ENCODE data around the gene INHBB. TPM values are rescaled to one million over a fixed set of nuclear protein-coding genes. Genes with fewer than 3 reads are reported as not detected.

The INHBB gene
- total RNA-seq, 1 donor from 2014 or later: 0.34 TPM

DNA sequence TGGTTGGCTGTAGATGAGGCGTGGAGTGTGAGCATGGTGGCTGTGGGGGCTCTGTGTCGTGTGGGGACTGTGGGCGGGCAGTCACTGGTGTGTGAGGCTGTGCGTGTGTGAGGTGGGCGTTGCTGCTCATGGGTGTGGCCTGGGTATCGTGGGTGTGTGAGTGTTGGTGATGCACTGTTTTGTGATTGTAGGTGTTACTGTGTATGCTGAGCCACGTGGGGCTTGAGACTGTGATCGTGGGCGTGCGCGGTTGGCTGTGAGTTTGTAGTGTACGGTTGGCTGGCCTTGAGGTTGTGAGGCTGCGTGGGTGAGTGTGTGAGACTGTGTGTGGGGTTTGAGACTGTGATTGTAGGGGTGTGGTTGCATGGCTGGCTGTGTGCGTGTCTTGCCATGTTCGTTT, 8.5 kb downstream of the INHBB start:
- no peak for DNase-seq
- H3K4me3 Mint-ChIP-seq (ENCODE audit: unreplicated experiment): no peak overlapping the region
- peaks cover 7% of the 10 kb centered on the region for H3K9me3 Mint-ChIP-seq (ENCODE audit: unreplicated experiment)
- peaks cover 9% of the 10 kb centered on the region for H3K27me3 Mint-ChIP-seq (ENCODE audit: unreplicated experiment)
- no peaks in the 10 kb centered on the region for H3K36me3 Mint-ChIP-seq (ENCODE audit: unreplicated experiment)
- peaks cover 4% of the 10 kb centered on the region for H3K4me1 Mint-ChIP-seq (ENCODE audit: low read depth, unreplicated experiment)
- H3K27ac Mint-ChIP-seq (ENCODE audit: unreplicated experiment): no peak overlapping the region
- no peak for TF ChIP-seq CTCF (IDR thresholded peaks at IDR 0.05; ENCODE audit: partially characterized antibody, unreplicated experiment)

DNA sequence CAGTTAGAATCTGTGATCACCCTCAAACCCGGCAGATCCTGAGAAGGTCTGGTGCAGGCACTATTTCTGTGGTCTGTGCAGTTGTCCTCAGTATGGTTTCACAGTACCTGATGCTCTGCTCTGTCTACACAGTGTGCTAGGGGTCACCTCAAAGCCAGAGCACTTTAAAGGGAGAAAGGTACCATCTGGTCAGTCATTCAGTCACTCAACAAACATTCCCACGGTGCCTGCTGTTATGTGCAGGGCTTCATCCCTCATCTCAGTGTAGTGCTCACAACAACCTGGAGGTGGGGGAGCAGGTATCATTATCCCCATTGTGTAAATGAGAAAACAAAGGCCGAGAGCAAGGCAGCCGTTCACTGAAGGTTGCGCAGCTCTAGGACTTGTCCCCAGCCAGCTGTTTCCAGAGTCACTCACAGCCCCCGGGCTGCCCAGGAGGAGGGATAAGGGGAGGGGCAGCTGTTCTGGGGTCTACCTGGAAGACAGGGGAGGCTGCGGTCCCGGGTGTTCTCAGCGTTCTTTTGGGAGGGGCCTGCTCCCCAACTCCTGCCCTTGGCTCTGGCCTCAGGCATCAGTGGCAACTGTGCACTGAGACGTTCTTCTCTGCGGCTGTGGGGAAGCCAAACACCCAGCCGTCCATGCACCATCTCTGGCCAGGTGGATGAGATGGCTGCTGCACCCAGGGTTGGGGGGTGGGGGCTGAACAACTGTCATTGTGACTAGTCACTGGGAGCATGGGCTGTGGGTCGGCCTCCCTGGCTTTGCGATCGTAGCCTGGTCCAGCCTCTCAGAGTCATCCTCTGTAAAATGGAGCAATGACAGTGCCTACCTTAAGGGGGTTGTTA, 9.2 kb downstream of the INHBB start:
- Mint-ChIP-seq H3K4me3 (ENCODE audit: unreplicated experiment) (no peak overlapping the region), H3K27me3 (ENCODE audit: unreplicated experiment) (peaks cover 5% of the 10 kb centered on the region)

GRCh38 chr2:120355780-120356266, 9.9 kb downstream of the INHBB start:
- no peak for DNase-seq
- no peak overlapping the region for H3K27ac Mint-ChIP-seq (ENCODE audit: unreplicated experiment)
- TF ChIP-seq CTCF (IDR thresholded peaks at IDR 0.05; ENCODE audit: partially characterized antibody, unreplicated experiment): no peak
- peaks cover 6% of the 10 kb centered on the region for H3K9me3 Mint-ChIP-seq (ENCODE audit: unreplicated experiment)
- H3K36me3 Mint-ChIP-seq (ENCODE audit: unreplicated experiment): no peaks in the 10 kb centered on the region
- H3K27me3 Mint-ChIP-seq (ENCODE audit: unreplicated experiment): peaks cover 5% of the 10 kb centered on the region
- H3K4me1 Mint-ChIP-seq (ENCODE audit: low read depth, unreplicated experiment): peaks cover 4% of the 10 kb centered on the region
- H3K4me3 Mint-ChIP-seq (ENCODE audit: unreplicated experiment): no peak overlapping the region

More for the DNA sequence above, 9.2 kb downstream of the INHBB start:
- Mint-ChIP-seq H3K27ac (ENCODE audit: unreplicated experiment) (no peak overlapping the region), H3K36me3 (ENCODE audit: unreplicated experiment) (no peaks in the 10 kb centered on the region), H3K9me3 (ENCODE audit: unreplicated experiment) (peaks cover 6% of the 10 kb centered on the region), H3K4me1 (ENCODE audit: low read depth, unreplicated experiment) (peaks cover 4% of the 10 kb centered on the region)
- DNase-seq: no peak
- TF ChIP-seq CTCF (IDR thresholded peaks at IDR 0.05; ENCODE audit: partially characterized antibody, unreplicated experiment): no peak

GRCh38 chr2:120357768-120358167, 11.8 kb downstream of the INHBB start:
- no peaks in the 10 kb centered on the region for H3K36me3 Mint-ChIP-seq (ENCODE audit: unreplicated experiment)
- H3K9me3 Mint-ChIP-seq (ENCODE audit: unreplicated experiment): peaks cover 3% of the 10 kb centered on the region
- H3K27ac Mint-ChIP-seq (ENCODE audit: unreplicated experiment): no peak overlapping the region
- H3K27me3 Mint-ChIP-seq (ENCODE audit: unreplicated experiment): peaks cover 3% of the 10 kb centered on the region
- H3K4me1 Mint-ChIP-seq (ENCODE audit: low read depth, unreplicated experiment): peaks cover 4% of the 10 kb centered on the region
- TF ChIP-seq CTCF (IDR thresholded peaks at IDR 0.05; ENCODE audit: partially characterized antibody, unreplicated experiment): no peak
- no peak for DNase-seq
- no peak overlapping the region for H3K4me3 Mint-ChIP-seq (ENCODE audit: unreplicated experiment)

Data from glutamatergic neuron (in vitro differentiated cells).